Right lobe of liver (tissue), 6 donors: ENCODE data around the gene TMEM161B. TPM values are rescaled to one million over a fixed set of nuclear protein-coding genes. Genes with fewer than 3 reads are reported as not detected.
"Not testable (repeated sequence)": the region's sequence is repeated elsewhere in the genome, so short reads cannot be mapped to it uniquely, and the experiment has no call there.

Experiments used
- ATAC-seq, 4 donors: fragments of 200-7000 bp; cut with Tn5 transposase; one replicate each; pipeline ENCODE4 v1.9.1; 2020; ENCODE audit warnings: mild to moderate bottlenecking in 4 of 4, moderate library complexity in 4 of 4
- DNase-seq, 3 donors: peaks; one replicate each; pipeline ENCODE4 v3.0.0-alpha.2; 2020
- H3K27ac ChIP-seq, 3 donors: fragments of 200-600 bp; one replicate each; pipeline ENCODE4 v1.8.0; 2022
- H3K27me3 ChIP-seq, 2 donors: fragments of 200-600 bp; one replicate each; pipeline ENCODE4 v1.8.0; 2022
- H3K36me3 ChIP-seq, 4 donors: fragments of 200-600 bp; sonication (generic) in 1 of 4; one replicate each; pipeline versions ENCODE4 v1.5.1 to v1.8.0; 2017 to 2022; ENCODE audit warnings: control low read depth in 1 of 4
- H3K4me1 ChIP-seq, 4 donors: fragments of 200-600 bp; sonication (generic) in 1 of 4; one replicate each; pipeline versions ENCODE4 v1.5.1 to v1.8.0; 2017 to 2022; ENCODE audit warnings: control low read depth in 1 of 4
- H3K4me3 ChIP-seq, 3 donors: fragments of 200-600 bp; one replicate each; pipeline ENCODE4 v1.8.0; 2022
- H3K9me3 ChIP-seq, 4 donors: fragments of 200-600 bp; sonication (generic) in 1 of 4; one replicate each; pipeline versions ENCODE4 v1.5.1 to v1.8.0; 2017 to 2022; ENCODE audit warnings: control low read depth in 1 of 4
- CTCF ChIP-seq, 4 donors: fragments of 200-600 bp in 3 of 4; fragments of 450-650 bp in 1 of 4; IDR thresholded peaks; one replicate each; pipeline versions ENCODE4 v1.5.1 to v1.8.0; 2016 to 2022; ENCODE audit warnings: antibody characterized with exemption in 4 of 4, mild to moderate bottlenecking in 2 of 4
- POLR2A ChIP-seq: fragments of 450-650 bp; IDR thresholded peaks from one replicate; pipeline ENCODE4 v1.6.1; 2017; ENCODE audit warnings: antibody characterized with exemption, mild to moderate bottlenecking
- WGBS: methylation state at CpG from one replicate; pipeline ENCODE4 v1.1.6; 2018; ENCODE audit warnings: low coverage, low lambda C conversion rate; ENCODE audit not compliant: insufficient coverage; ENCODE audit errors: missing lambda C conversion rate; 5-methylcytosine and 5-hydroxymethylcytosine counted together
- intact Hi-C, 2 donors: fragments of 100-400 bp; cut with DNase I; formaldehyde crosslinking; loops; one replicate each; pipeline versions ENCODE4 v1.11.2 to v1.14.1; 2022
- total RNA-seq, 6 experiments: library from RNA; depleted of rRNA in 2 of 6; stranded (reverse); fragments of >200 nt in 2 of 6; fragmentation: NEBNext Ultra II Directional in 3 of 6; extraction: Animal tissue kit (Norgen Biotek cat#: 25700) in 3 of 6; gene quantifications; one replicate each; pipeline versions ENCODE4 v1.1.0 to v1.2.4, GENCODE V29; 2016 to 2023
- donor health status: DM: no; HTN: yes; CAD: no.
- donor health status: DM: no; HTN: no; CAD: no.
- donor health status: DM: no; HTN: no; CAD: no.
- donor health status: DM: no; HTN: yes; CAD: no.
- donor health status: DM: no; HTN: yes; CAD: no.

Gene TMEM161B
- total RNA-seq, 6 experiments from 2014 or later, result 7.2 to 9.9 (median 8.2) TPM

- WGBS, result 24% methylated on average over 1 of the region's 1 CpG
- peak overlapping the region in 1 of 3 donors; percentile 6 for H3K4me3 ChIP-seq
- H3K9me3 ChIP-seq, result no peaks in the 10 kb centered on the region
- H3K27me3 ChIP-seq, result no peaks in the 10 kb centered on the region
- ATAC-seq (peak in 3 of 4 donors; percentile 49 to 61 (median 57)), DNase-seq (no peak)
- TF ChIP-seq POLR2A, result no peak
- TF ChIP-seq CTCF (IDR thresholded peaks at IDR 0.05), result no peak
- H3K27ac ChIP-seq, result peak overlapping the region in 2 of 3 donors; percentile 14 to 69
- intact Hi-C loops, result no loop called here
- no peaks in the 10 kb centered on the region for H3K36me3 ChIP-seq
- peaks cover 0 to 30% (median 5%) of the 10 kb centered on the region in 4 donors for H3K4me1 ChIP-seq
Measured at GRCh38 chr5:88245241-88245892, 23.3 kb downstream of the TMEM161B start.

- Histone ChIP-seq H3K9me3 (no peaks in the 10 kb centered on the region), H3K36me3 (no peaks in the 10 kb centered on the region), H3K27me3 (no peaks in the 10 kb centered on the region), H3K27ac (peak overlapping the region in 1 of 3 donors; percentile 69), H3K4me1 (peaks cover 0 to 30% (median 5%) of the 10 kb centered on the region in 4 donors), H3K4me3 (no peak overlapping the region)
- TF ChIP-seq CTCF (IDR thresholded peaks at IDR 0.05) (no peak), POLR2A (no peak)
- ATAC-seq (peak in 2 of 4 donors; percentile 27 to 29), DNase-seq (no peak)
- intact Hi-C loops, result no loop called here
- WGBS, result 41% methylated on average over 2 of the region's 2 CpGs
Measured at GRCh38 chr5:88244686-88245085, 24.0 kb downstream of the TMEM161B start.

- H3K36me3 ChIP-seq, DNase-seq, H3K27ac ChIP-seq, ATAC-seq, H3K4me3 ChIP-seq, H3K27me3 ChIP-seq, intact Hi-C loops, H3K9me3 ChIP-seq: not testable (repeated sequence)
- WGBS, result 83% methylated on average over 2 of the region's 2 CpGs
- H3K4me1 ChIP-seq, result peaks cover 0 to 30% (median 5%) of the 10 kb centered on the region in 4 donors
Measured at GRCh38 chr5:88243493-88243892, 25.2 kb downstream of the TMEM161B start.

- Histone ChIP-seq H3K27ac (no peak overlapping the region), H3K4me1 (peaks cover 0 to under 1% (median under 1%) of the 10 kb centered on the region in 4 donors), H3K4me3 (no peak overlapping the region), H3K9me3 (no peaks in the 10 kb centered on the region), H3K36me3 (no peaks in the 10 kb centered on the region), H3K27me3 (no peaks in the 10 kb centered on the region)
- intact Hi-C loops, result no loop called here
- TF ChIP-seq POLR2A, result no peak
- TF ChIP-seq CTCF (IDR thresholded peaks at IDR 0.05), result no peak
- DNase-seq (no peak), ATAC-seq (no peak)
- 81% methylated on average over 4 of the region's 4 CpGs for WGBS
Measured at GRCh38 chr5:88238732-88239131, 29.9 kb downstream of the TMEM161B start.

- WGBS, result 100% methylated on average over 1 of the region's 1 CpG
- Histone ChIP-seq H3K4me3 (no peak overlapping the region), H3K4me1 (no peaks in the 10 kb centered on the region), H3K9me3 (no peaks in the 10 kb centered on the region), H3K27me3 (no peaks in the 10 kb centered on the region), H3K27ac (no peak overlapping the region), H3K36me3 (no peaks in the 10 kb centered on the region)
- DNase-seq (no peak), ATAC-seq (no peak)
- intact Hi-C loops, result no loop called here
- no peak for TF ChIP-seq POLR2A
- no peak for TF ChIP-seq CTCF (IDR thresholded peaks at IDR 0.05)
Measured at GRCh38 chr5:88236866-88237642, 31.6 kb downstream of the TMEM161B start.
